WTC11 (cell line): ENCODE data around the gene FAM24B. TPM values are rescaled to one million over a fixed set of nuclear protein-coding genes. Genes with fewer than 3 reads are reported as not detected.
"Not testable (repeated sequence)": the region's sequence is repeated elsewhere in the genome, so short reads cannot be mapped to it uniquely, and the experiment has no call there.

Experiments used
- ATAC-seq: fragments of 200-7000 bp; cut with Tn5 transposase; 2 replicates; pipeline ENCODE4 v1.10.0; 2021; ENCODE audit warnings: mild to moderate bottlenecking, moderate library complexity
- CTCF ChIA-PET: fragments of 300-600 bp; sonication (Branson Sonifier 250); formaldehyde crosslinking; loops from one replicate; lab custom pipeline; 2021; ENCODE audit warnings: antibody characterized with exemption; lab: Charles Lee
- POLR2A ChIA-PET: fragments of 350-600 bp; sonication (Branson Sonifier 250); formaldehyde crosslinking; loops from one replicate; lab custom pipeline; 2021; ENCODE audit warnings: antibody characterized with exemption; lab: Charles Lee
- DNase-seq: peaks from one replicate; pipeline ENCODE4 v3.0.0; 2021; ENCODE audit warnings: low spot score
- H3K27ac Mint-ChIP-seq: 2 replicates; pipeline ENCODE4 v1.8.0; 2021; ENCODE audit warnings: mixed read lengths
- H3K27me3 Mint-ChIP-seq: 2 replicates; pipeline ENCODE4 v1.8.0; 2021; ENCODE audit warnings: low read depth, mild to moderate bottlenecking, moderate library complexity, mixed read lengths
- H3K36me3 Mint-ChIP-seq: 2 replicates; pipeline ENCODE4 v1.8.0; 2021; ENCODE audit warnings: mixed read lengths
- H3K4me1 Mint-ChIP-seq: 2 replicates; pipeline ENCODE4 v1.8.0; 2022; ENCODE audit warnings: mixed read lengths
- H3K4me3 Mint-ChIP-seq: 2 replicates; pipeline ENCODE4 v1.8.0; 2021; ENCODE audit warnings: mild to moderate bottlenecking, moderate library complexity, mixed read lengths
- H3K9me3 Mint-ChIP-seq: 2 replicates; pipeline ENCODE4 v1.8.0; 2021; ENCODE audit warnings: mixed read lengths
- AFF4 ChIP-seq: sonication (generic); formaldehyde crosslinking; IDR thresholded peaks from 2 replicates; pipeline ENCODE4 v1.8.1; 2023; ENCODE audit warnings: mild to moderate bottlenecking, missing genetic modification reagents, borderline replicate concordance
- CBFB ChIP-seq: sonication (generic); formaldehyde crosslinking; IDR thresholded peaks from 2 replicates; pipeline ENCODE4 v1.8.1; 2022; ENCODE audit warnings: mild to moderate bottlenecking, low read depth, missing genetic modification reagents
- ETV6 ChIP-seq: sonication (generic); formaldehyde crosslinking; IDR thresholded peaks from 2 replicates; pipeline ENCODE4 v1.8.1; 2022; ENCODE audit warnings: mild to moderate bottlenecking, missing genetic modification reagents
- FOXJ3 ChIP-seq: sonication (generic); formaldehyde crosslinking; IDR thresholded peaks from 2 replicates; pipeline ENCODE4 v1.9.0; 2021; ENCODE audit warnings: missing genetic modification reagents, mild to moderate bottlenecking, borderline replicate concordance
- JAZF1 ChIP-seq: fragments of 250-450 bp; sonication (Bioruptor Pico); IDR thresholded peaks from 2 replicates; pipeline ENCODE4 v1.9.0; 2021; ENCODE audit warnings: moderate library complexity, mild to moderate bottlenecking, inconsistent platforms
- NR3C1 ChIP-seq: sonication (generic); formaldehyde crosslinking; conservative IDR thresholded peaks from 2 replicates; pipeline ENCODE4 v1.8.1; 2023; ENCODE audit warnings: low read depth, mild to moderate bottlenecking, missing genetic modification reagents
- TCF7 ChIP-seq: sonication (generic); formaldehyde crosslinking; IDR thresholded peaks from 2 replicates; pipeline ENCODE4 v1.8.0; 2022; ENCODE audit warnings: mild to moderate bottlenecking, low read depth, missing genetic modification reagents, moderate library complexity
- TEAD1 ChIP-seq: sonication (generic); formaldehyde crosslinking; IDR thresholded peaks from 2 replicates; pipeline ENCODE4 v1.8.0; 2022; ENCODE audit warnings: mild to moderate bottlenecking, missing genetic modification reagents
- ZNF232 ChIP-seq: sonication (generic); formaldehyde crosslinking; IDR thresholded peaks from 2 replicates; pipeline ENCODE4 v1.8.0; 2022; ENCODE audit warnings: mild to moderate bottlenecking, missing genetic modification reagents
- ZNF671 ChIP-seq: fragments of 250-450 bp; sonication (Bioruptor Pico); IDR thresholded peaks from 2 replicates; pipeline ENCODE4 v1.8.0; 2021; ENCODE audit warnings: mild to moderate bottlenecking
- total RNA-seq: library from RNA; stranded (reverse); gene quantifications from 3 replicates; pipeline ENCODE4 v1.2.3, GENCODE V29; 2021
- TF ChIP-seq, protein P1 (sequence below): sonication (generic); formaldehyde crosslinking; IDR thresholded peaks from 2 replicates; pipeline ENCODE4 v1.8.1; 2022; ENCODE audit warnings: low read depth, mild to moderate bottlenecking, moderate library complexity, missing genetic modification reagents, borderline replicate concordance
- TF ChIP-seq, protein P2 (sequence below): sonication (generic); formaldehyde crosslinking; IDR thresholded peaks from 2 replicates; pipeline ENCODE4 v1.8.0; 2022; ENCODE audit warnings: mild to moderate bottlenecking, missing genetic modification reagents
- TF ChIP-seq, protein P3 (sequence below): fragments of 250-450 bp; sonication (Bioruptor Pico); IDR thresholded peaks from 2 replicates; pipeline ENCODE4 v1.9.0; 2021; ENCODE audit warnings: mild to moderate bottlenecking
- TF ChIP-seq, protein P4 (sequence below): sonication (generic); formaldehyde crosslinking; IDR thresholded peaks from 2 replicates; pipeline ENCODE4 v1.8.0; 2022; ENCODE audit warnings: missing genetic modification reagents
- TF ChIP-seq, protein P5 (sequence below): sonication (generic); formaldehyde crosslinking; IDR thresholded peaks from 2 replicates; pipeline ENCODE4 v1.8.0; 2022; ENCODE audit warnings: mild to moderate bottlenecking, missing genetic modification reagents

Gene FAM24B
- total RNA-seq, 1 experiment from 2014 or later = 3.7 TPM

- ChIA-PET CTCF (no interaction called here), POLR2A (no interaction called here)
- no peak for TF ChIP-seq TCF7
- TF ChIP-seq, protein P1, sequence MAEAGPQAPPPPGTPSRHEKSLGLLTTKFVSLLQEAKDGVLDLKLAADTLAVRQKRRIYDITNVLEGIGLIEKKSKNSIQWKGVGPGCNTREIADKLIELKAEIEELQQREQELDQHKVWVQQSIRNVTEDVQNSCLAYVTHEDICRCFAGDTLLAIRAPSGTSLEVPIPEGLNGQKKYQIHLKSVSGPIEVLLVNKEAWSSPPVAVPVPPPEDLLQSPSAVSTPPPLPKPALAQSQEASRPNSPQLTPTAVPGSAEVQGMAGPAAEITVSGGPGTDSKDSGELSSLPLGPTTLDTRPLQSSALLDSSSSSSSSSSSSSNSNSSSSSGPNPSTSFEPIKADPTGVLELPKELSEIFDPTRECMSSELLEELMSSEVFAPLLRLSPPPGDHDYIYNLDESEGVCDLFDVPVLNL (CRISPR knock-in tag) = no peak
- TF ChIP-seq FOXJ3 (CRISPR knock-in tag) = no peak
- TF ChIP-seq AFF4 (CRISPR knock-in tag) = no peak
- no peak for TF ChIP-seq NR3C1 (CRISPR knock-in tag)
- TF ChIP-seq CBFB (CRISPR knock-in tag) = no peak
- TF ChIP-seq, protein P2, sequence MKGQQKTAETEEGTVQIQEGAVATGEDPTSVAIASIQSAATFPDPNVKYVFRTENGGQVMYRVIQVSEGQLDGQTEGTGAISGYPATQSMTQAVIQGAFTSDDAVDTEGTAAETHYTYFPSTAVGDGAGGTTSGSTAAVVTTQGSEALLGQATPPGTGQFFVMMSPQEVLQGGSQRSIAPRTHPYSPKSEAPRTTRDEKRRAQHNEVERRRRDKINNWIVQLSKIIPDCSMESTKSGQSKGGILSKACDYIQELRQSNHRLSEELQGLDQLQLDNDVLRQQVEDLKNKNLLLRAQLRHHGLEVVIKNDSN (CRISPR knock-in tag) = no peak
- TF ChIP-seq, protein P3, sequence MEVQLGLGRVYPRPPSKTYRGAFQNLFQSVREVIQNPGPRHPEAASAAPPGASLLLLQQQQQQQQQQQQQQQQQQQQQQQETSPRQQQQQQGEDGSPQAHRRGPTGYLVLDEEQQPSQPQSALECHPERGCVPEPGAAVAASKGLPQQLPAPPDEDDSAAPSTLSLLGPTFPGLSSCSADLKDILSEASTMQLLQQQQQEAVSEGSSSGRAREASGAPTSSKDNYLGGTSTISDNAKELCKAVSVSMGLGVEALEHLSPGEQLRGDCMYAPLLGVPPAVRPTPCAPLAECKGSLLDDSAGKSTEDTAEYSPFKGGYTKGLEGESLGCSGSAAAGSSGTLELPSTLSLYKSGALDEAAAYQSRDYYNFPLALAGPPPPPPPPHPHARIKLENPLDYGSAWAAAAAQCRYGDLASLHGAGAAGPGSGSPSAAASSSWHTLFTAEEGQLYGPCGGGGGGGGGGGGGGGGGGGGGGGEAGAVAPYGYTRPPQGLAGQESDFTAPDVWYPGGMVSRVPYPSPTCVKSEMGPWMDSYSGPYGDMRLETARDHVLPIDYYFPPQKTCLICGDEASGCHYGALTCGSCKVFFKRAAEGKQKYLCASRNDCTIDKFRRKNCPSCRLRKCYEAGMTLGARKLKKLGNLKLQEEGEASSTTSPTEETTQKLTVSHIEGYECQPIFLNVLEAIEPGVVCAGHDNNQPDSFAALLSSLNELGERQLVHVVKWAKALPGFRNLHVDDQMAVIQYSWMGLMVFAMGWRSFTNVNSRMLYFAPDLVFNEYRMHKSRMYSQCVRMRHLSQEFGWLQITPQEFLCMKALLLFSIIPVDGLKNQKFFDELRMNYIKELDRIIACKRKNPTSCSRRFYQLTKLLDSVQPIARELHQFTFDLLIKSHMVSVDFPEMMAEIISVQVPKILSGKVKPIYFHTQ (CRISPR knock-in tag) = no peak
- TF ChIP-seq ETV6 (CRISPR knock-in tag) = no peak
- H3K4me1 Mint-ChIP-seq = peaks cover 15% of the 10 kb centered on the region
- H3K27ac Mint-ChIP-seq = no peak overlapping the region
- ATAC-seq (no peak), DNase-seq (no peak)
- H3K27me3 Mint-ChIP-seq = peaks cover 3% of the 10 kb centered on the region; the same call in 1 of the 2 replicates
- H3K9me3 Mint-ChIP-seq = peaks cover 11% of the 10 kb centered on the region
- H3K36me3 Mint-ChIP-seq = peaks cover 21% of the 10 kb centered on the region
- H3K4me3 Mint-ChIP-seq = no peak overlapping the region
Measured at GRCh38 chr10:122861711-122862161, 17.6 kb downstream of the FAM24B start.

GRCh38 chr10:122859527-122859926, 19.9 kb downstream of the FAM24B start:
- Mint-ChIP-seq H3K4me3 (no peak overlapping the region), H3K36me3 (peaks cover 17% of the 10 kb centered on the region), H3K27ac (no peak overlapping the region), H3K9me3 (peaks cover 4% of the 10 kb centered on the region; the same call in 1 of the 2 replicates), H3K27me3 (no peaks in the 10 kb centered on the region), H3K4me1 (peaks cover 15% of the 10 kb centered on the region)
- ChIA-PET POLR2A (interaction anchor here (0.6 kb wide), 1 partner anchor 11 kb away, joined by 3 read pairs; no protein-coding TSS in a partner anchor), CTCF (no interaction called here)
- TF ChIP-seq ZNF671 (no peak), TEAD1 (CRISPR knock-in tag) (no peak), ZNF232 (CRISPR knock-in tag) (no peak), TCF7 (no peak), JAZF1 (CRISPR knock-in tag) (no peak)
- TF ChIP-seq, protein P4, sequence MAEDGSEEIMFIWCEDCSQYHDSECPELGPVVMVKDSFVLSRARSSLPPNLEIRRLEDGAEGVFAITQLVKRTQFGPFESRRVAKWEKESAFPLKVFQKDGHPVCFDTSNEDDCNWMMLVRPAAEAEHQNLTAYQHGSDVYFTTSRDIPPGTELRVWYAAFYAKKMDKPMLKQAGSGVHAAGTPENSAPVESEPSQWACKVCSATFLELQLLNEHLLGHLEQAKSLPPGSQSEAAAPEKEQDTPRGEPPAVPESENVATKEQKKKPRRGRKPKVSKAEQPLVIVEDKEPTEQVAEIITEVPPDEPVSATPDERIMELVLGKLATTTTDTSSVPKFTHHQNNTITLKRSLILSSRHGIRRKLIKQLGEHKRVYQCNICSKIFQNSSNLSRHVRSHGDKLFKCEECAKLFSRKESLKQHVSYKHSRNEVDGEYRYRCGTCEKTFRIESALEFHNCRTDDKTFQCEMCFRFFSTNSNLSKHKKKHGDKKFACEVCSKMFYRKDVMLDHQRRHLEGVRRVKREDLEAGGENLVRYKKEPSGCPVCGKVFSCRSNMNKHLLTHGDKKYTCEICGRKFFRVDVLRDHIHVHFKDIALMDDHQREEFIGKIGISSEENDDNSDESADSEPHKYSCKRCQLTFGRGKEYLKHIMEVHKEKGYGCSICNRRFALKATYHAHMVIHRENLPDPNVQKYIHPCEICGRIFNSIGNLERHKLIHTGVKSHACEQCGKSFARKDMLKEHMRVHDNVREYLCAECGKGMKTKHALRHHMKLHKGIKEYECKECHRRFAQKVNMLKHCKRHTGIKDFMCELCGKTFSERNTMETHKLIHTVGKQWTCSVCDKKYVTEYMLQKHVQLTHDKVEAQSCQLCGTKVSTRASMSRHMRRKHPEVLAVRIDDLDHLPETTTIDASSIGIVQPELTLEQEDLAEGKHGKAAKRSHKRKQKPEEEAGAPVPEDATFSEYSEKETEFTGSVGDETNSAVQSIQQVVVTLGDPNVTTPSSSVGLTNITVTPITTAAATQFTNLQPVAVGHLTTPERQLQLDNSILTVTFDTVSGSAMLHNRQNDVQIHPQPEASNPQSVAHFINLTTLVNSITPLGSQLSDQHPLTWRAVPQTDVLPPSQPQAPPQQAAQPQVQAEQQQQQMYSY (CRISPR knock-in tag) = no peak
- TF ChIP-seq, protein P5, sequence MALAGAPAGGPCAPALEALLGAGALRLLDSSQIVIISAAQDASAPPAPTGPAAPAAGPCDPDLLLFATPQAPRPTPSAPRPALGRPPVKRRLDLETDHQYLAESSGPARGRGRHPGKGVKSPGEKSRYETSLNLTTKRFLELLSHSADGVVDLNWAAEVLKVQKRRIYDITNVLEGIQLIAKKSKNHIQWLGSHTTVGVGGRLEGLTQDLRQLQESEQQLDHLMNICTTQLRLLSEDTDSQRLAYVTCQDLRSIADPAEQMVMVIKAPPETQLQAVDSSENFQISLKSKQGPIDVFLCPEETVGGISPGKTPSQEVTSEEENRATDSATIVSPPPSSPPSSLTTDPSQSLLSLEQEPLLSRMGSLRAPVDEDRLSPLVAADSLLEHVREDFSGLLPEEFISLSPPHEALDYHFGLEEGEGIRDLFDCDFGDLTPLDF (CRISPR knock-in tag) = no peak
- ATAC-seq (no peak), DNase-seq (no peak)

GRCh38 chr10:122858042-122858441, 21.3 kb downstream of the FAM24B start:
- H3K4me3 Mint-ChIP-seq, ATAC-seq, POLR2A ChIA-PET, CTCF ChIA-PET, DNase-seq, H3K9me3 Mint-ChIP-seq, H3K27ac Mint-ChIP-seq, H3K27me3 Mint-ChIP-seq: not testable (repeated sequence)
- Mint-ChIP-seq H3K36me3 (peaks cover 26% of the 10 kb centered on the region), H3K4me1 (peaks cover 19% of the 10 kb centered on the region)
